GM21723 (cell line): Measurements from ENCODE around the gene FLII.

Experiments
- ATAC-seq: cut with Tn5 transposase; IDR thresholded peaks from one replicate; pipeline ENCODE4 v1.9.1; 2021; ENCODE audit warnings: mild to moderate bottlenecking, moderate library complexity; ENCODE audit not compliant: unreplicated experiment

FLII gene

GRCh38 chr17:18245038-18245776 lies 13.3 kb downstream of the FLII start:
- no peak for ATAC-seq

DNA sequence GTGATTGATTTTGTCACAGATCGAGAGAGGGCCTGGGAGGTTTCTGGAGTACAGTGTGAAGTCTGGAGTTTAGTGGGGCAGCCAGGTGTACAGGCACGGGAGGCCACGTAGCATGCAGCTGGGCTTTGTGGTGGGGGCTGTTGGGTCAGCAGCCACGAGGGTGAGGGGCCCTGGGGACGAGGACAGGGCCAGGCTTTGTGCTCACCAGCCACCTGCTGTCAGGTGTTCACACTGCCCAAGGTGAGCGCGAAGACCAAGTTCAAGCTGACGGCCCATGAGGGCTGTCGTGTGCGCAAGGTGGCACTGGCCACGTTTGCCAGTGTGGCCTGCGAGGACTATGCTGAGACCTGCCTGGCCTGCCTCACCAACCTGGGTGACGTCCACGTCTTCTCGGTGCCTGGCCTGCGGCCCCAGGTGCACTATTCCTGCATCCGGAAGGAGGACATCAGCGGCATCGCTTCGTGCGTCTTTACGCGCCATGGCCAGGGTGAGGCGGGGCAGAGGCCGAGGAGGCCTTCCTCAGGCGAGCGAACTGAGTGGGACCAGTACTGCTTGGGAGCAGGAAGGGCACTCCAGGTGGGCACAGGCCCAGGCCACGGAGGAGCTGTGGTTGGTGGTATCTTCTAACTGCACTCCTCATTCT lies 17.2 kb downstream of the FLII start:
- no peak for ATAC-seq

DNA sequence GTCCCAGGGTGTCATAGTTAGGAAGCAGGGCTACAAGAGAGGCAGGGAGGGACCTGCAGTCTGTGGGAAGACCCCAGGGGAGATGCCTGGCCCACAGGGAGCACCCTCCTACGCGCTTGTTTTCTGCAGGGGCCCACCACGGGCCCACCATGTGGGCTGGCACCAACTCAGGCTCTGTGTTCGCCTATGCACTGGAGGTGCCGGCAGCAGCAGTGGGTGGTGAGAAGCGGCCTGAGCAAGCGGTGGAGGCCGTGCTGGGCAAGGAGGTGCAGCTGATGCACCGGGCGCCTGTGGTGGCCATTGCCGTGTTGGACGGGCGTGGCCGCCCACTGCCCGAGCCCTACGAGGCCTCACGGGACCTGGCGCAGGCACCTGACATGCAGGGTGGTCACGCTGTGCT lies 18.1 kb downstream of the FLII start:
- no peak for ATAC-seq

GRCh38 chr17:18238299-18238698 lies 20.2 kb downstream of the FLII start:
- ATAC-seq, result no peak

GRCh38 chr17:18237461-18237860 lies 21.1 kb downstream of the FLII start:
- no peak for ATAC-seq

GRCh38 chr17:18236494-18236893 lies 22.0 kb downstream of the FLII start:
- no peak for ATAC-seq

- ATAC-seq, result no peak
Measured at GRCh38 chr17:18235743-18236256, 22.7 kb downstream of the FLII start.

DNA sequence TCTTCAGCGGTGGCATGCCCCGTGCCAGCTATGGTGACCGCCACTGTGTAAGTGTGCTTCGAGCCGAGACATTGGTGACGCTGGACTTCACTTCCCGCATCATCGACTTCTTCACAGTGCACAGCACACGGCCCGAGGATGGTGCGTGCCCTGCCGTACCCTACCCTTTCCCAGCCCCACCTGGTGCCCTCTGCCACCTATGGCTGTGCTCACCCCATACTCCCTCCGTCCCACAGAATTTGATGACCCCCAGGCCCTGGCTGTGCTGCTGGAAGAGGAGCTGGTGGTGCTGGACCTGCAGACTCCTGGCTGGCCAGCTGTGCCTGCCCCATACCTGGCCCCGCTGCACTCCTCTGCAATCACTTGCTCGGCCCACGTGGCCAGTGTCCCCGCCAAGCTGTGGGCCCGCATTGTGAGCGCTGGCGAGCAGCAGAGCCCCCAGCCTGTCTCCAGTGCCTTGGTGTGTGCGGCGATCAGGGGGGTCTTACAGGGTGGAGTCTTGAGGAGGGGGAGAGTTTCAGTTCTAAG lies 23.6 kb downstream of the FLII start:
- ATAC-seq, result no peak

DNA sequence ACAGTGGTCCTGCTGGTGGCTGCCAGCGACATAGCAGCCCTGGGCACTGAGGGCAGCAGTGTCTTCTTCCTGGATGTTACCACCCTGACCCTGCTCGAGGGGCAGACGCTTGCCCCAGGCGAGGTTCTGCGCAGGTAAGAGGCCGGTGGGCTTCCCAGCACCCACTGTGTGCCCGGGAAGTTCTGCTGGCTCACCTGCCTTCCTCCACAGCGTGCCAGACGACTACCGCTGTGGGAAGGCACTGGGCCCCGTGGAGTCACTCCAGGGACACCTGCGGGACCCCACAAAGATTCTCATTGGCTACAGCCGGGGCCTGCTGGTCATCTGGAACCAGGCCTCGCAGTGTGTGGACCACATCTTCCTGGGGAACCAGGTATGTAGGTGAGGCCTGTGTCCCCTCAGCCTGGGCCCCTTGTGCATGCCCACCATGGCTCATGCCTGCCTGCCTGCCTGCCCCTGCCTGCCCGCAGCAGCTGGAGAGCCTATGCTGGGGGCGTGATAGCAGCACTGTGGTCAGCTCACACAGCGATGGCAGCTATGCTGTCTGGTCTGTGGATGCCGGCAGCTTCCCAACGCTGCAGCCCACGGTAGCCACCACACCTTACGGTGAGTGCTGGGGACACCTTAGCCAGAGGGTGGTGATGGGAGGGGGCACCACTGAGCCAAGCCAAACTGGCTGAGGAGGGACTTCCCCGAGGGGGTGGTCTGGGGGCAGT lies 24.6 kb downstream of the FLII start:
- no peak for ATAC-seq

DNA sequence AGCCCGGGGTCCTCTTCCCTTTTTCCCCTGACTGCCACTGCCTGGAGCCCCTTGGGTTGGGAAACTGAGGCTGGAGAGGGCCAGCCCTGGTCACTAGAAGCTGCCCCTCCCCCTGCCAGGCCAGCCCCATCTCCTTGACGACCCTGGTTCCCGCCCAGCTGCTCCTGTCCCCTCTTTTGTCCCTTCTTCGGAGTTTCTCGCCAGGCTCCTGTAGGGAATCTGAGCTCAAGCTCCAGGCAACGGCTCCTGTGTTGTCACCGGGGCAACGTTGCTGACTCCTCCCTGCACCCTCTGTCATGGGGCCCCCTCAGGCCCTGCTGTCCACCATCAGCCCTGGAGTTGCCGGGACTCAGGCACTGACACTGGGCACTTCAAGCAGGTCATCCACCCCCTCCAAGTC lies 27.4 kb downstream of the FLII start:
- no peak for ATAC-seq

GRCh38 chr17:18230288-18231141 lies 28.0 kb downstream of the FLII start:
- no peak for ATAC-seq

GRCh38 chr17:18229771-18230170 lies 28.8 kb downstream of the FLII start:
- no peak for ATAC-seq

GRCh38 chr17:18229254-18229653 lies 29.3 kb downstream of the FLII start:
- ATAC-seq, result no peak

DNA sequence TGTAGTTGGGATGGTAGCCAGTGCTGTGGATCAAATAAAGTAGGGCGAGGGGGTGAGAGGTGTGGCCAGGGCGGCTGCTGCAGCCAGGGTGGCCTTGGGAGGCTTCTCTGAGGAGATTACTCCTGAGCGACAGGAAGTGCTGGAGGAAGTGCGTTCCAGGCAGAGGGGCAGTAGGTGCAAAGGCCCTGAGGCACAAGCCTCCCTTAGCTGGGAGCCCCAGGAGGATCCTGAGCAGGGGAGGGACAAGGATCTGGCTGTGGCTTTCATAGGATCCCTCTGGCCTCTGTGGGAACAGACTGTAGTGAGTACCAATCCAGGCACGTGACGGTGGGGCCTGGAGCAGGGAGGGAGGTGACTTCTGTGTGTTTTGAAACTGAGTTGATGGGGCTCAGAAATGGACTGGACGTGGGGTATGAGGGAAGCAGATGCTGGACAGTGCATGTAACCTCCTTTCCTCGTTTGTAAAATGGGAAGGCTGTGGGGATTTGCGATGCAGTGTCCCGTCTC lies 30.3 kb downstream of the FLII start:
- no peak for ATAC-seq

DNA sequence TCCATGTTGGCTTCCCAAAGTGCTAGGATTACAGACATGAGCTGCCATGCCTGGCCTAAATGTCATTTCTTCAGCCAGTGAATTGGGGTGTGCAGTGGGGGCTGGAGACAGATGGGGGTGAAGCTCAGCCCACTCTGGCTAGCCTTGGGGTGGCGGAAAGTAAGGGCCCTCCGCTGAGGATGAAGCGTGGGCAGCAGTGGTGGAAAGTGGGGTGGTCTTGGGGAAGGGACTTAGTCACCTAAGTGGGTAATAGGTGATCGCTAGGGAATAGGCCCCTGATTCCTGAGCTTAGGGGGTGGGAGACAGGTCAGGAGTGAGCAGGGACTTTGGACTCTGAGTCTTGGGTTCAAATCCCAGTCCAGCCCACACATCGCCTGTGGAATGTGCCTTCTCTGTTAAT lies 30.9 kb downstream of the FLII start:
- ATAC-seq, result no peak

DNA sequence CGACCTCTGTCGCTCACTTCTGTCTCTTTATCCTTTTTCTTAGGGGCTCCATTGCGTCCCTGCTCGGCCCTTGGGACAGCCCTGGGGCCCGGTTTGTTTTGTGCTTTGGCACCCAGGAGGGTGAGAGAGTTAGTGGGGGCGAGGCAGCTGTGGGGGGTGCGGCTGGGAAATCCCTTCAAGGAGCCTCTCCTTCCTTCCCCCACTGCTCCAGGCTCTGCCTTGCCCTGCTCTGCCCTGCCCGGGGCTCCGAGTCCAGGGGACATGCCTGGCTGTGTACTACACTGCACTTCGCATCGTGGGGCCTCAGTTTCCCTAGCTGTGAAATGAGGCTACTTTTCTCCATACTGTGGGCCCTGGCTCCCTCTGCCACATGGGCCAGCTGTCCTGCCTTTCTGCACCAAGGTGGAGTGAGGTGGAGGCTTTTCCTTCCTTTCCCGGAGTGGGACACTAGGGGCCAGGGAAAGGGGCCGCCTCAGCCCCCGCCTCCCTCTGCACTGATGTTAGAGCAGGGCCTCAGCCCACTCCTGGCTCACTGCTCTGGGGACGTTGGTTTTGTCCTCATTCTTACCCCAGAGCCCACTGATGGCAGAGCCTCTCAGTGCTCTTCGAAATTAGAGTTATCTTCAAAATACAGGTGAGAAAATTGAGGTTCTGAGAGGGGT lies 32.1 kb downstream of the FLII start:
- no peak for ATAC-seq

DNA sequence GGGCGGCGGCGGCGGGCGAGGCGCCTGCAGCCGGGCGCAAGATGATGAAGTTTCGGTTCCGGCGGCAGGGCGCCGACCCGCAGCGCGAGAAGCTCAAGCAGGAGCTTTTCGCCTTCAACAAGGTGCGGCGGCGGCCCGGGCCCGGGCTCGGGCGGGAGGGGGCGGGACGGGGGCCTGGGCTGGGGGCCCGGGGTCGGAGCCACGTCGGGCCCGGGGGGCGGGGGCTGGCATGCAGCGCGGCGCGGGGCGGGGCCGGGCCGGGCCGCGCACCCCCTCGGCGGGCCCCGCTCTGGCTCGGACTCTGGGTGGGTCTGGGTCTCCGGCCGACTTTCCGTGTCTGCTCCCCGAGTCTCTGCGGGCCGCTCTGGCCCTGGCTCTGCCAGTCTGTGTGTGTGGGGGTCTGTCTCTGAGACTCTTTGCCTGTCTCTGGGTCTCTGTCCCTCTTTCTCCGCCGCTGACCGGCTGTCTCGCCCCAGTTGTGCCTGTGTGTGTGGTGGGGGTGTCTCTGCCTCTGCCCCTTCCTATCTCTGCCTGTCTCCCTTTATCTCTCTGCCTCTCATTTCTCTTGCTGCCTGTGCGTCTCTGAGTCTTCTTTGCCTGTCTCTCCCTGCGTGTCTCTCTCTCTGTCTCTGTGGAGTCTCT lies 32.8 kb downstream of the FLII start:
- ATAC-seq, result peak; percentile 14

- peak; percentile 82 for ATAC-seq
Measured at GRCh38 chr17:18225121-18225641, 33.4 kb downstream of the FLII start, which contains the start of gene LLGL1. TSS of gene LLGL1 (plus strand) at chr17:18225635. CDS start at chr17:18225683, 48 bp downstream.
